Left hindlimb (tissue), 1 donor: ENCODE results near the gene MSANTD2.

ENCODE experiments used
- DNase-seq: peaks from one replicate; pipeline ENCODE4 v3.0.0-alpha.2; 2018

Gene MSANTD2

GRCh38 chr11:124800226-124800929, at the start of gene MSANTD2:
TSS of gene MSANTD2 (minus strand) at chr11:124800406. CDS start at chr11:124800380, 26 bp downstream.
- peak; percentile 94 for DNase-seq

GRCh38 chr11:124846070-124846673, 46.0 kb upstream of the MSANTD2 start:
- no peak for DNase-seq

- DNase-seq = no peak
Observed at GRCh38 chr11:124844664-124845079, 44.5 kb upstream of the MSANTD2 start.

- no peak for DNase-seq
Observed at GRCh38 chr11:124843616-124843910, 43.4 kb upstream of the MSANTD2 start.

GRCh38 chr11:124842305-124842704, 42.1 kb upstream of the MSANTD2 start:
- no peak for DNase-seq

GRCh38 chr11:124841840-124842239, 41.6 kb upstream of the MSANTD2 start:
- no peak for DNase-seq

- DNase-seq = no peak
Observed at GRCh38 chr11:124841201-124841600, 41.0 kb upstream of the MSANTD2 start.

GRCh38 chr11:124840666-124841065, 40.5 kb upstream of the MSANTD2 start:
- DNase-seq = no peak

GRCh38 chr11:124839972-124840621, 39.9 kb upstream of the MSANTD2 start:
- DNase-seq = no peak

- no peak for DNase-seq
Observed at GRCh38 chr11:124839128-124839971, 39.1 kb upstream of the MSANTD2 start.

GRCh38 chr11:124838805-124839127, 38.6 kb upstream of the MSANTD2 start:
- DNase-seq = no peak

- DNase-seq = no peak
Observed at GRCh38 chr11:124837491-124837856, 37.3 kb upstream of the MSANTD2 start.

GRCh38 chr11:124835918-124836317, 35.7 kb upstream of the MSANTD2 start:
- no peak for DNase-seq

- no peak for DNase-seq
Observed at GRCh38 chr11:124834526-124835180, 34.4 kb upstream of the MSANTD2 start.

- no peak for DNase-seq
Observed at GRCh38 chr11:124832571-124832970, 32.4 kb upstream of the MSANTD2 start.

GRCh38 chr11:124831897-124832296, 31.7 kb upstream of the MSANTD2 start:
- DNase-seq = no peak

- no peak for DNase-seq
Observed at GRCh38 chr11:124830749-124831148, 30.5 kb upstream of the MSANTD2 start.

- DNase-seq = no peak
Observed at GRCh38 chr11:124829986-124830385, 29.8 kb upstream of the MSANTD2 start.

- DNase-seq = no peak
Observed at GRCh38 chr11:124825876-124826275, 25.7 kb upstream of the MSANTD2 start.

GRCh38 chr11:124823512-124824376, 23.5 kb upstream of the MSANTD2 start:
- DNase-seq = no peak

GRCh38 chr11:124821995-124822730, 22.0 kb upstream of the MSANTD2 start:
- DNase-seq = no peak
